Stimulated activated CD4-positive, alpha-beta T cell treated with anti-CD3 and anti-CD28 coated beads, Interleukin-1b, Interleukin-23, amount 100 ng/mL, for 4 hours (primary cell): Measurements from ENCODE around the gene PTPRM.

Source experiments
- DNase-seq, 2 donors: peaks; one replicate each; pipeline ENCODE4 v3.0.0-alpha.2; 2020; ENCODE audit warnings: low read depth in 2 of 2

The PTPRM gene

GRCh38 chr18:7807936-7808453 is 240.9 kb downstream of the PTPRM start:
- no peak for DNase-seq

GRCh38 chr18:7808992-7809391 is 241.9 kb downstream of the PTPRM start:
- no peak for DNase-seq

- DNase-seq, result no peak
Measured at GRCh38 chr18:7809455-7809854, 242.3 kb downstream of the PTPRM start.

- no peak for DNase-seq
Measured at GRCh38 chr18:7809978-7810377, 242.9 kb downstream of the PTPRM start.

DNA sequence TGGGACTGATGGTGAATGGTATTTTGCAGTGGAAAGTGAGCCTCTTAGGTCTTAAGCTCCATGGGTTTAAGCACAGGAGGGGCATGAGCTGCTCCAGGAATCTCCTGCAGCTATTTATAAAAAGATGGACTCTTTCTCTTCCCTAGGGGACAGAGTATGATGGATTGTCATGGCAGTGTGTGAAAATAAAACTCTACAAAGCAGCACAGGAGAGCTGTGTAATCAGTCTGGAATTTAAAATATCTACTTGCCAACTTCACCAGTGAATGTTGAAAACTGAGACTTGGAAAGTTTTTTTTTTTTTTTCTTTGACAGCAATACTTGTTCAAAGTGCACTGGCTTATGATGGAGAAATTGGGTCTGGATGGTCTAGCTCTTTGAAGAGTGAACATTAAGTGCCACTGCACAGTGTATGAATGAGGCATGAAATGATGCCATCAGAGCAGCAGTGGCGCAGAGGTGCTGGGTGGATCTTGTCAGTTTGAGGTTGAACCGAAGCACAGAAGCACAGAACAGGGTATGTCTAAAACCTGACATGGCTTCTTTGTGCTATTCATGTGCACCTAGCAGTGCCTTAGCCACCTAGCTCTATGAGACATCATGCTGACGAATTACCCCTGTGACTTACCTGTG is 245.4 kb downstream of the PTPRM start:
- DNase-seq, result no peak

DNA sequence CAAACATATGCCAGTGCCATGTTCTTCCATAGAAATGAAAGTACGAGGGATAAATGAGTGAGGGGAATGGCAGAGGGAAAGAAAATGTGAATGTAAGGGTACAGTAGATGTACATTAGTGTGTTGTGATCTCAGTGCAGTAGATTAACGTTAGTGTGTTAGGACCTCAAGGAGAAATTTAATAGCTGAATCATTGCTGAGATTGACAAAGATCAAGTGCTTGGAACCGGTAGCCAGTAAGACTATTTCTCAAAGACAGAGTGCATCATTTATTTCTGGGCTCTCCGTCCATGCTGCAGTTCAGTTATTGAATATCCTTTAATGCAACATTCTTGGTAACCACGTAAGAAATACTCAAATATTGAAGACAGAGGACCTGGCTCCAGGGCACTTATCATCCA is 246.0 kb downstream of the PTPRM start:
- no peak for DNase-seq

- DNase-seq, result no peak
Measured at GRCh38 chr18:7814754-7815315, 247.7 kb downstream of the PTPRM start.

GRCh38 chr18:7815787-7816186 is 248.7 kb downstream of the PTPRM start:
- no peak for DNase-seq

- DNase-seq, result no peak
Measured at GRCh38 chr18:7817575-7818230, 250.6 kb downstream of the PTPRM start.

DNA sequence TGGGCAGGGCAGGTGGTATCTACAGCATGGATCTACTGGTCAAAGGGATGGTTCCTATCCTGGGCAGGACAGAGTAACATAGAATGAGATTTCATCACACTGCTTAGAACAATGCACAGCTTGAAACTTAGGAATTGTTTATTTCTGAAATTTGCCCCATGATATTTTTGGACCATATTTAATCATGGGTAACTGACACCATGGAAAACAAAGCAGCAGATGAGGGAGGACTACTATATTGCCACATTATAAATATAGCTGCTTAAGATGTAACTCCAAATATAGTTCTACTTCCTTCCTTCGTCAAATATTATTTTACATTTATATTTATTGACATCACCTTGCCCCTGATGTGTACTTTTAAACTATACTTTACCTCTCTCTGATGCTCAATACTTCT is 254.7 kb downstream of the PTPRM start:
- DNase-seq, result no peak

GRCh38 chr18:7822435-7823331 is 255.6 kb downstream of the PTPRM start:
- no peak for DNase-seq

- DNase-seq, result no peak
Measured at GRCh38 chr18:7824970-7825369, 257.9 kb downstream of the PTPRM start.

DNA sequence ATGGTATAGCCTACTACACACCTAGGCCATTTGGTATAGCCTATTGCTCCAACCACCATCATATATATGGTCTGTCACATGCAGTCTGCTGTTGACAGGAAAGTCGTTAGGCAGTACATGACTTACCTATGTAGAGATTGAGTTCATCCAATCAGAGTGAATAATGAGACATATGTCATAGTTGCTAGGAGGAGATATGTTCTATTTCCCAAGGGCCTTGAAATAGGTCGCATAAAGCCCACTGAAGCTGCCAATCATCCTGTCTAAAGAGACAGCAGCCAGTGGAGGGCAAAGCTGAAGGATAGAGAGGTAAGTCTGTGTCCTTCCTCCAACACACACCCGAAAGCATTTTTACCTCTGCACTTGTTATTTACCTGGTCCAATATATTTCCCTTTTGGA is 263.4 kb downstream of the PTPRM start:
- no peak for DNase-seq

GRCh38 chr18:7839548-7839947 is 272.4 kb downstream of the PTPRM start:
- no peak for DNase-seq

DNA sequence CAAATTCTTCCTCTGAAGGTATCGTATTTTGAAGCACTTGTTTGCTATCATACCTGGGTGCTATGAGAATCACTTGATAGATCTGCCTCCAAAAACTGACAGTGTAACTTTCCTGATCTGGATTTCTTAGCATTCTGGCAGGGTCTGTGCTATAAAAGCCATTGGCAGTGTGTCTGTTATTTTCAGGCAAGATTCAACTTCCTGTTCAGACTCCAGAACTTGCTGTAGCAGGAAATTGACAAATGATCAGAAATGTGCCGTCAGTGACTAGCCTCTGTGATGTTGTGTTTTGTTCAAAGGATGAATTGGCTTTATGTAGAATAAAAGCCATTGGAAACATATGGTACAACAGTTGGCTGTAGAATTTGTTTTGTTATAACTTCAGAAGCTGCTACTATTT is 273.3 kb downstream of the PTPRM start:
- no peak for DNase-seq

DNA sequence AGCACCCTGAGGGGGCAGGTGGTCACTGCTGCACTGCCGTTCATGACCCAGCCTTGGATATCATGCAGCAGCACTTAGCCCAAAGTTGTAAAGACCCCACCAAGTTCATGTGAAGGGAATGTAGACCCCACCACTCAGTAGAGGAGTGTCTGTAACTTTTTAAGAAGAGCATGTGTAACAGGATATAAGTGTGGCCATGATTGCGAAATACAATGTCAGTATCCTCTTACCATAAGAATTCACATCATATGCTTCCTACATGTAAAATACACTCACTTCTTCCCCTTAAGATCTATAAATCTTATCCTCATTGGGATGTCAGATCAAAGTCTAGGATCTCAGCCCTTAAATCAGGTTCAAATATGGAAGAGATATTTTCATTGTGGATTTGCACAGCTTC is 276.9 kb downstream of the PTPRM start:
- no peak for DNase-seq

DNA sequence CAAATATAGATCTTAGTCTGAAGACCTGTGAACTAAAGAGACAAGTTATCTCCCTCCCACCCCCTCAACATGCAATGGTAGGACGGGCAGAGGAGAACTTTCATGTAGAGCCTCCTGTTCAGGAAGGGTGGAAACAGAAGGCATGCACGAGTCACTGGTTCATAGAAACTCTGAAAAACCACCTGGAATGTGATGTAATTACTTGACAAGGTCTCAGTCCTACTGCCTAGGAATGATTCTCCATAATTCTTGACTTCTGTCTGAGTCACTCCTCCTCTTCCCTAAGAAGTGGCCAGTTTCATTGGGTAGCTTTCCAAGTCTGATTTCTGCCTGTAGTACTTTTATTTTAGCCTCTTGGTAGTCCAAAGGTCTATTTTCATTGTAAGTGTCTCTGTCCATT is 277.3 kb downstream of the PTPRM start:
- no peak for DNase-seq

DNA sequence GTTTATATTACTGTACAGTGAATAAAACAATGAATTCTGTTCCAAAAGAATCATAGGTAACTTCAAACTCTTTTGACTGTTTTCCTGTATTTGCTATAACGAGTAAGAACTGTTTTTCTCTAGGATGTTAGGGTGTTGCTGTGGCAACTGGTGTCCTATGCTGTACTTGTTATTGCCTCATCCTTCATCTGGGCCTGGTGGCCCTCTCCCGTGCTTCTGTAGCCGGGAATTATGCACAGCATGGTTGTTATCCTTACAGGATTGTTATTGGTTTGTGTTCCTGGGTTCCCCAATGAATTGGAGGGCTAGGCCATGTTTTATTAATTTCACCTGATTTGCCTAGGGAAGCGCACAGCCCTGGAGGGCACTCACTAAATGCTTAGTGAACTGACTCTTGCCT is 279.2 kb downstream of the PTPRM start:
- DNase-seq, result no peak

DNA sequence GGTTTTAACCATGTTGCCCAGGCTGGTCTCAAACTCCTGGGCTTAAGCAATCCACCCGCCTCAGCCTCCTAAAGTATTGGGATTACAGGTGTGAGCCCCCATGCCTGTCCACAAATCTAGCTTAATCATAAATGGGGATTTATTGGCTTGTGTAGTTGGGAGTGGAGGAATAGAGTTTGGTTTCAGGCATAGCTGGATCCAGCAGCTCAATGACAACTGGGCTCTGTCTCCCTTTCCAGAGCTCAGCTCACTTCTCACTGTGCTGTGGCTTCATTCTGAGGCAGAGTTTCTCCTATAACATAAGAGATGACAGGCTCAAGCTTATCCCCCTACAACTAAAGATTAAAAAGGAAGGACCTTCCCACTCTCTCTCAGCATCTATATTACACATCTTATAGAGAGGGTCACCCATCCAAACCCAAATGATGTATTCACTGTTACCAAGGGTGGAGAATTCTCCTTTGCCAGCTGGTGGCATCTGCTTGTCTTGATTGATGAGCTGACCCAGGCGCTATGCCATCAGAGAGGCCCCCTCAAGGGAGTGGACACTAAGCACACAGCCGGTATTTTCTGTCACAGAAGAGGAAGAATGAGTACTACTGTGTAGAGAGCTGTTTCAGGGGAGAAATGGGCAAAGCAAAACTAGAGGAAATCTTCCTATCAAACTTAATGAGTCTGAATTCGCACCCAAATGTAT is 280.4 kb downstream of the PTPRM start:
- DNase-seq, result no peak

- no peak for DNase-seq
Measured at GRCh38 chr18:7848054-7848412, 280.9 kb downstream of the PTPRM start.

DNA sequence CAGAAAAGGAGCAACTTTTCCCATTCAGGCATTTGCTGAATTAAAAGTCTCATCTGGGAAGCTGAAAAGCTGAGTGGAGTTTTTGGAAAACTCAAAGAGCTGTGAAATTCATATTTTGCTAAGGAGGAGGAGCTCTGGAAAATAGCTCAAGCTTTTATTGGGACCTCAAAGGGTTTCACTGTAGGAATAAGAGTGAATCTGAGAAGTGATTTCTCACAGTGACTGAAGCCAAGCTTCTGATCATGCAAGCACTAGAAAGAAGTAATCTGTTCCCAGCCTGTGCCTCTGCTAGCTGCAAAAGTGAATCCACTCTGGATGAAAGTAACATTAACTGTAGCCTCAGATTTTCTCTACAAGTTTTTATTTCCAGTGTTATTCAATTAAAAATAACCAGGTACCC is 283.3 kb downstream of the PTPRM start:
- no peak for DNase-seq

DNA sequence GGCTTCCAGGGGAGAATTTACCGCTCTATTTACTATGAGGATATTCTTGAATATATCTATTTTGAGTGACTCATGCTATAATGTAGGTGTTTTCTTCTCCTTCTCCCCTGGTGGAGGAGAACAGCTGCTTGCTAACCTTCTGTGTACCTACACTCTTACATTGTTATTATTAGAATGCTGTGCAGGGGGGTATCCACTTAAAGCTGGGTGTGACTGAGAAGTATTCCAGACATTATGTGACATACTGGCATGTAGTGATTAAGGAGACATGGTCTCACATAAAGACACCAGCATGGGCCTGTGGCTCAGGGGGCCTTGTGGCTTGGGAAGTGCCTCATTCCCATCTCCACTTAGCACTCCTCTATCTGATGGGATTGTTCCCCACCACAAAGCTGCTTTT is 287.9 kb downstream of the PTPRM start:
- DNase-seq, result no peak
